HepG2 (cell line): ENCODE measurements around the gene HOXC10. TPM values are rescaled to one million over a fixed set of nuclear protein-coding genes. Genes with fewer than 3 reads are reported as not detected.

Source experiments
- ATAC-seq: fragments of 200-7000 bp; cut with Tn5 transposase; 3 replicates; pipeline ENCODE4 v1.9.1; 2020; ENCODE audit warnings: mild to moderate bottlenecking, moderate library complexity
- BruUV-seq: library from RNA; stranded (reverse); fragments of 400-500 nt; replicated peaks from 2 replicates; lab custom pipeline; 2021; lab: Mats Ljungman, UMichigan
- CTCF ChIA-PET: fragments of 300-600 bp; formaldehyde crosslinking; extraction: SDS; loops from one replicate; lab custom pipeline; 2021; ENCODE audit warnings: low total read pairs, inconsistent platforms, low intra/inter-chr PET ratio; lab: Yijun Ruan, JAX
- POLR2A ChIA-PET: fragments of 350-600 bp; sonication (Branson Sonifier 250); formaldehyde crosslinking; loops from one replicate; lab custom pipeline; 2020; ENCODE audit warnings: antibody characterized with exemption, inconsistent platforms; lab: Yijun Ruan, JAX
- DNase-seq: peaks from one replicate; pipeline ENCODE4 v3.0.0-alpha.2; 2015; ENCODE audit warnings: low spot score
- FAIRE-seq: peaks from 3 replicates; lab custom pipeline; 2011; peaks lifted over from hg19 to GRCh38; lab: Jason Lieb, UNC
- H2AFZ ChIP-seq: one replicate; pipeline ENCODE4 v1.6.1; 2011; ENCODE audit warnings: low read length, inconsistent platforms
- H3K27ac ChIP-seq: fragments of 300-600 bp; 3 replicates; pipeline ENCODE4 v1.8.0; 2011; ENCODE audit warnings: mixed run types, mild to moderate bottlenecking, mixed read lengths, low read length, inconsistent platforms; ENCODE audit not compliant: insufficient read depth; ENCODE audit errors: extremely low read length
- H3K27me3 ChIP-seq, 2 experiments: fragments of 200-600 bp in 1 of 2; 2 replicates in 1 of 2; 3 replicates in 1 of 2; pipeline versions ENCODE4 v1.6.0 to v1.8.0; 2011; ENCODE audit warnings: low read length in 2 of 2, mild to moderate bottlenecking in 2 of 2, moderate library complexity in 2 of 2, inconsistent platforms in 1 of 2; ENCODE audit not compliant: insufficient read depth in 2 of 2, control insufficient read depth in 1 of 2
- H3K36me3 ChIP-seq, 2 experiments: fragments of 200-600 bp in 1 of 2; replicated peaks in 1 of 2; 2 replicates in 1 of 2; 3 replicates in 1 of 2; pipeline versions ENCODE4 v1.5.1 to v1.8.0; 2011; ENCODE audit warnings: low read length in 2 of 2, inconsistent platforms in 1 of 2; ENCODE audit not compliant: insufficient read depth in 2 of 2, control insufficient read depth in 1 of 2
- H3K4me1 ChIP-seq: 2 replicates; pipeline ENCODE4 v1.5.1; 2012; ENCODE audit warnings: low read length, inconsistent platforms; ENCODE audit not compliant: insufficient read depth
- H3K4me2 ChIP-seq: 2 replicates; pipeline ENCODE4 v1.6.0; 2011; ENCODE audit warnings: low read depth, low read length, inconsistent platforms
- H3K4me3 ChIP-seq, 3 experiments: fragments of 200-600 bp in 1 of 3; sonication (generic), shearing (Covaris generic) in 1 of 3; replicated peaks in 1 of 3; 2 replicates each; pipeline ENCODE4 v1.5.1; 2011 to 2016; ENCODE audit warnings: low read length in 3 of 3, inconsistent platforms in 2 of 3, low read depth in 2 of 3, mild to moderate bottlenecking in 2 of 3, control low read depth in 1 of 3, mixed read lengths in 1 of 3; ENCODE audit not compliant: insufficient read depth in 1 of 3
- H3K79me2 ChIP-seq: one replicate; pipeline ENCODE4 v1.6.1; 2011; ENCODE audit warnings: low read length, inconsistent platforms; ENCODE audit not compliant: insufficient read depth
- H3K9ac ChIP-seq: 2 replicates; pipeline ENCODE4 v1.6.0; 2011; ENCODE audit warnings: mild to moderate bottlenecking, low read depth, low read length, inconsistent platforms; ENCODE audit not compliant: insufficient read depth
- H3K9me3 ChIP-seq: 2 replicates; pipeline ENCODE4 v1.5.1; 2012; ENCODE audit warnings: mild to moderate bottlenecking, low read length
- H4K20me1 ChIP-seq: 2 replicates; pipeline ENCODE4 v1.6.0; 2011; ENCODE audit warnings: inconsistent platforms, mild to moderate bottlenecking, low read length, moderate library complexity; ENCODE audit not compliant: insufficient read depth
- HNF4A ChIP-seq: sonication (generic); formaldehyde crosslinking; IDR thresholded peaks from 2 replicates; pipeline ENCODE4 v1.4.0; 2020; ENCODE audit warnings: missing genetic modification reagents
- KDM6A ChIP-seq: IDR thresholded peaks from 2 replicates; pipeline ENCODE4 v1.6.1; 2016; ENCODE audit warnings: low read depth
- LCORL ChIP-seq, 2 experiments: fragments of 450-650 bp in 1 of 2; sonication (generic) in 1 of 2; formaldehyde crosslinking in 1 of 2; IDR thresholded peaks; 2 replicates each; pipeline versions ENCODE4 v1.5.0 to v1.6.1; 2017 to 2020; ENCODE audit warnings: antibody characterized with exemption in 1 of 2, missing genetic modification reagents in 1 of 2
- NFIC ChIP-seq: IDR thresholded peaks from 2 replicates; pipeline ENCODE4 v1.6.1; 2012; ENCODE audit warnings: mild to moderate bottlenecking, low read length, inconsistent platforms
- NR2F6 ChIP-seq, 2 experiments: IDR thresholded peaks; 2 replicates each; pipeline ENCODE4 v1.6.1; 2016; ENCODE audit warnings: antibody characterized with exemption in 1 of 2, mild to moderate bottlenecking in 1 of 2
- NR3C1 ChIP-seq: sonication (generic); formaldehyde crosslinking; IDR thresholded peaks from 2 replicates; pipeline ENCODE4 v1.4.0; 2020; ENCODE audit warnings: missing genetic modification reagents
- PATZ1 ChIP-seq: sonication (generic); formaldehyde crosslinking; IDR thresholded peaks from 2 replicates; pipeline ENCODE4 v1.4.0; 2020; ENCODE audit warnings: missing genetic modification reagents
- PHF20 ChIP-seq: sonication (generic); formaldehyde crosslinking; IDR thresholded peaks from 2 replicates; pipeline ENCODE4 v1.5.0; 2020; ENCODE audit warnings: mild to moderate bottlenecking, missing genetic modification reagents
- RXRB ChIP-seq: IDR thresholded peaks from 2 replicates; pipeline ENCODE4 v1.6.1; 2016; ENCODE audit warnings: borderline replicate concordance, missing genetic modification reagents, missing compliant biosample characterization
- TEAD3 ChIP-seq: optimal IDR thresholded peaks from 2 replicates; pipeline ENCODE3; 2016; ENCODE audit warnings: borderline replicate concordance
- TP53 ChIP-seq: sonication (generic); formaldehyde crosslinking; conservative IDR thresholded peaks from 2 replicates; pipeline ENCODE4 v1.4.0; 2020; ENCODE audit warnings: missing genetic modification reagents
- ZBTB7B ChIP-seq: sonication (generic); formaldehyde crosslinking; IDR thresholded peaks from 2 replicates; pipeline ENCODE4 v1.4.0; 2020; ENCODE audit warnings: missing genetic modification reagents
- WGBS: methylation state at CpG from one replicate; pipeline ENCODE4 v1.1.6; 2017; ENCODE audit warnings: low lambda C conversion rate; 5-methylcytosine and 5-hydroxymethylcytosine counted together
- in situ Hi-C: cut with HindIII; loops from 2 replicates; pipeline ENCODE4 v1.10.0; 2017; ENCODE audit warnings: low pct_unique_long_range_greater_than_20kb; ENCODE audit not compliant: extremely low pct_ligation_motif_present
- intact Hi-C: fragments of 100-400 bp; cut with micrococcal nuclease; formaldehyde crosslinking; loops from one replicate; pipeline ENCODE4 v1.10.0; 2022; ENCODE audit not compliant: unreplicated experiment
- polyA plus RNA-seq, 8 experiments: library from polyadenylated mRNA; depleted of rRNA in 3 of 8; stranded (reverse) in 7 of 8; unstranded in 1 of 8; fragments of >200 nt; fragmentation: Illumina TruSeq in 4 of 8; extraction: Trizol in 4 of 8; gene quantifications; 2 replicates each; pipeline versions ENCODE4 v1.2.1 to v1.2.3, GENCODE V29; 2011 to 2016; ENCODE audit warnings: low read depth in 4 of 8, missing spikeins in 1 of 8, mixed read lengths in 1 of 8; ENCODE audit not compliant: insufficient read depth in 1 of 8
- total RNA-seq, 5 experiments: library from RNA; depleted of rRNA; stranded (reverse); fragments of >200 nt; fragmentation: Illumina TruSeq; extraction: Trizol; gene quantifications; 2 replicates each; pipeline ENCODE4 v1.2.3, GENCODE V29; 2016; ENCODE audit warnings: low read depth in 1 of 5
- TF ChIP-seq, protein P1 (sequence below): sonication (generic); formaldehyde crosslinking; IDR thresholded peaks from 2 replicates; pipeline ENCODE4 v1.5.1; 2020; ENCODE audit warnings: mild to moderate bottlenecking, moderate library complexity, missing genetic modification reagents

HOXC10 gene
- total and polyA plus RNA-seq, 2 of the 13 experiments (the other 11 are each of a cell fraction or from before 2014, with no cell fraction given): not detected

DNA sequence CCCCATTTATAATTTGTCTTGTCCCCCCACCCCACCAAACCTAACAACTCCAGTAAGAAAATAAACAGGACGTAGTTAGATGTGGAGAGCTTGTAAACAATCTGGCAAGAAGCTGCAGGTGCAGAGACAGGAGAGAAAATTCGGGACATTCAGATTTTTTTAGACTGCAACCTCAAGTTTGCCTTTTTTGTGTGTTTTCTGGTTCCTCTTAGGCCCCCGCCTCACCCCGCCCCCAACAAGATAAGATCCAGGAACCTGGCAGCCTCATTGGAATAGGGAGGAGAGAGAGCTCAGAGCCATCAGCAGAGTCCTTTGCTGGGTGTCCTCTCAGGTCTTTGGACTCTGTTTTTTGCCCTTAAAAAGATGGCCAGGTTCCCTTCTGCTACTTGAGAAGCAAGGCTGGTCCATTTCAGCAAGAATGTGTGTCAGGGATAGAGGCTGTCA lies 2.9 kb downstream of the HOXC10 start:
- BruUV-seq: no TSS peak
- no peak for DNase-seq

GRCh38 chr12:53988541-53989226 lies 3.7 kb downstream of the HOXC10 start:
- Histone ChIP-seq H2AFZ (no peak overlapping the region), H3K27ac (peak overlapping the region; percentile 61), H3K9me3 (no peaks in the 10 kb centered on the region), H4K20me1 (no peaks in the 10 kb centered on the region), H3K4me2 (peak overlapping the region; percentile 68), H3K4me3 (peak overlapping the region in 2 of 3 experiments; percentile 51; a peak in 5 of 6 replicates), H3K9ac (no peak overlapping the region), H3K27me3 (peaks cover 9 to 38% of the 10 kb centered on the region in 2 experiments), H3K4me1 (peaks cover 37% of the 10 kb centered on the region), H3K36me3 (no peaks in the 10 kb centered on the region), H3K79me2 (no peaks in the 10 kb centered on the region)
- 9% methylated on average over 5 of the region's 5 CpGs for WGBS
- in situ Hi-C loops: no loop called here
- POLR2A ChIA-PET: interaction anchor here (0.6 to 1.3 kb wide), 2 partner anchors 10 to 214 kb away, joined by 4 to 5 read pairs; no protein-coding TSS in a partner anchor
- intact Hi-C loops: loop anchor here (2.0 kb wide), 1 partner anchor 222 kb away; no protein-coding TSS in a partner anchor
- CTCF ChIA-PET: interaction anchor here (1.1 to 1.6 kb wide), 2 partner anchors 17 to 221 kb away, joined by 3 to 13 read pairs; no protein-coding TSS in a partner anchor
- DNase-seq (no peak), FAIRE-seq (no peak), ATAC-seq (peak; percentile 72)
- BruUV-seq: no TSS peak
- TF ChIP-seq HNF4A (CRISPR knock-in tag): peak; percentile 88
- TF ChIP-seq, protein P1, sequence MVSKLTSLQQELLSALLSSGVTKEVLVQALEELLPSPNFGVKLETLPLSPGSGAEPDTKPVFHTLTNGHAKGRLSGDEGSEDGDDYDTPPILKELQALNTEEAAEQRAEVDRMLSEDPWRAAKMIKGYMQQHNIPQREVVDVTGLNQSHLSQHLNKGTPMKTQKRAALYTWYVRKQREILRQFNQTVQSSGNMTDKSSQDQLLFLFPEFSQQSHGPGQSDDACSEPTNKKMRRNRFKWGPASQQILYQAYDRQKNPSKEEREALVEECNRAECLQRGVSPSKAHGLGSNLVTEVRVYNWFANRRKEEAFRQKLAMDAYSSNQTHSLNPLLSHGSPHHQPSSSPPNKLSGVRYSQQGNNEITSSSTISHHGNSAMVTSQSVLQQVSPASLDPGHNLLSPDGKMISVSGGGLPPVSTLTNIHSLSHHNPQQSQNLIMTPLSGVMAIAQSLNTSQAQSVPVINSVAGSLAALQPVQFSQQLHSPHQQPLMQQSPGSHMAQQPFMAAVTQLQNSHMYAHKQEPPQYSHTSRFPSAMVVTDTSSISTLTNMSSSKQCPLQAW: 0 out of 2 replicates have a peak, but pooled peaks have one; percentile 16
- peak; percentile 44; the same call in 1 of the 2 replicates for TF ChIP-seq PATZ1 (CRISPR knock-in tag)
- TF ChIP-seq ZBTB7B (CRISPR knock-in tag): peak; percentile 40; the same call in 1 of the 2 replicates
- TF ChIP-seq KDM6A (CRISPR knock-in tag): 0 out of 2 replicates have a peak, but pooled peaks have one; percentile 27
- TF ChIP-seq PHF20 (CRISPR knock-in tag): 0 out of 2 replicates have a peak, but pooled peaks have one; percentile 29
- peak; percentile 45; the same call in 1 of the 2 replicates for TF ChIP-seq NR2F6 (IDR thresholded peaks at IDR 0.05)
- TF ChIP-seq NR2F6 (CRISPR knock-in tag; IDR thresholded peaks at IDR 0.05): 0 out of 2 replicates have a peak, but pooled peaks have one; percentile 26
- TF ChIP-seq RXRB (CRISPR knock-in tag): 0 out of 2 replicates have a peak, but pooled peaks have one; percentile 17
- no peak for TF ChIP-seq NR3C1 (CRISPR knock-in tag)
- TF ChIP-seq LCORL (IDR thresholded peaks at IDR 0.05): no peak
- TF ChIP-seq LCORL (CRISPR knock-in tag; IDR thresholded peaks at IDR 0.05): peak; percentile 21; the same call in 1 of the 2 replicates
- peak; percentile 39 for TF ChIP-seq TEAD3 (CRISPR knock-in tag)

More for the DNA sequence above, 2.9 kb downstream of the HOXC10 start:
- in situ Hi-C loops (no loop called here), intact Hi-C loops (loop anchor here (2.0 kb wide), 1 partner anchor 221 kb away; no protein-coding TSS in a partner anchor)
- WGBS: 2% methylated on average over 4 of the region's 4 CpGs
- H4K20me1 ChIP-seq: no peaks in the 10 kb centered on the region
- no peaks in the 10 kb centered on the region for H3K9me3 ChIP-seq
- no peak overlapping the region for H3K4me3 ChIP-seq
- no peak for TF ChIP-seq TP53 (CRISPR knock-in tag)
- no peak for TF ChIP-seq NFIC
- H3K9ac ChIP-seq: no peak overlapping the region
- H3K27me3 ChIP-seq: peaks cover 9 to 39% of the 10 kb centered on the region in 2 experiments; a peak in 4 of 5 replicates
- peaks cover 34% of the 10 kb centered on the region for H3K4me1 ChIP-seq
- ChIA-PET POLR2A (interaction anchor here (1.3 kb wide), 1 partner anchor 9 kb away, joined by 5 read pairs; no protein-coding TSS in a partner anchor), CTCF (interaction anchor here (1.2 kb wide), 1 partner anchor 220 kb away, joined by 3 read pairs; no protein-coding TSS in a partner anchor)
- ATAC-seq: 0 out of 3 replicates have a peak, but pooled peaks have one; percentile 7
- H2AFZ ChIP-seq: no peak overlapping the region
- H3K36me3 ChIP-seq: no peaks in the 10 kb centered on the region
- no peak for FAIRE-seq
- no peak overlapping the region for H3K27ac ChIP-seq
- peak overlapping the region; percentile 68 for H3K4me2 ChIP-seq
- no peaks in the 10 kb centered on the region for H3K79me2 ChIP-seq
